ENCODE results near the gene CCDC69.

CCDC69 gene

GRCh38 chr5:151164687-151165392 is 59.1 kb downstream of the CCDC69 start:
- peak; percentile 76 for DNase-seq (ENCODE audit: low spot score)

- DNase-seq (ENCODE audit: low spot score), result no peak
Measured at GRCh38 chr5:151162776-151163175, 61.1 kb downstream of the CCDC69 start.

GRCh38 chr5:151159649-151160373 is 64.1 kb downstream of the CCDC69 start:
- DNase-seq (ENCODE audit: low spot score), result no peak

GRCh38 chr5:151158287-151158661 is 65.6 kb downstream of the CCDC69 start:
- DNase-seq (ENCODE audit: low spot score), result peak; percentile 38

GRCh38 chr5:151157426-151158286 is 66.2 kb downstream of the CCDC69 start, which contains the start of gene ANXA6:
TSS of gene ANXA6 (minus strand) at chr5:151157779. CDS start at chr5:151147901, 9,878 bp downstream.
- peak; percentile 74 for DNase-seq (ENCODE audit: low spot score)

GRCh38 chr5:151156507-151157420 is 67.1 kb downstream of the CCDC69 start:
- DNase-seq (ENCODE audit: low spot score), result no peak

- peak; percentile 30 for DNase-seq (ENCODE audit: low spot score)
Measured at GRCh38 chr5:151155775-151156506, 68.0 kb downstream of the CCDC69 start.

- no peak for DNase-seq (ENCODE audit: low spot score)
Measured at GRCh38 chr5:151154931-151155774, 68.7 kb downstream of the CCDC69 start.

GRCh38 chr5:151153766-151154272 is 70.1 kb downstream of the CCDC69 start:
- no peak for DNase-seq (ENCODE audit: low spot score)

GRCh38 chr5:151153300-151153699 is 70.6 kb downstream of the CCDC69 start:
- DNase-seq (ENCODE audit: low spot score), result no peak

GRCh38 chr5:151151793-151152192 is 72.1 kb downstream of the CCDC69 start:
- no peak for DNase-seq (ENCODE audit: low spot score)

- no peak for DNase-seq (ENCODE audit: low spot score)
Measured at GRCh38 chr5:151151263-151151660, 72.6 kb downstream of the CCDC69 start.

GRCh38 chr5:151150471-151151262 is 73.2 kb downstream of the CCDC69 start:
- DNase-seq (ENCODE audit: low spot score), result peak; percentile 17

- DNase-seq (ENCODE audit: low spot score), result no peak
Measured at GRCh38 chr5:151148583-151148982, 75.3 kb downstream of the CCDC69 start.

GRCh38 chr5:151147033-151147432 is 76.9 kb downstream of the CCDC69 start:
- DNase-seq (ENCODE audit: low spot score), result no peak

- no peak for DNase-seq (ENCODE audit: low spot score)
Measured at GRCh38 chr5:151146061-151146460, 77.8 kb downstream of the CCDC69 start.

- DNase-seq (ENCODE audit: low spot score), result no peak
Measured at GRCh38 chr5:151144922-151145321, 79.0 kb downstream of the CCDC69 start.

- no peak for DNase-seq (ENCODE audit: low spot score)
Measured at GRCh38 chr5:151144275-151144674, 79.6 kb downstream of the CCDC69 start.
